ENCODE measurements around the gene VEGFA.

- TF ChIP-seq POLR2A (IDR thresholded peaks at IDR 0.05; ENCODE audit: low read depth, low read length) (no peak), SPI1 (IDR thresholded peaks at IDR 0.05; ENCODE audit: low read depth, low read length) (peak; percentile 42; the same call in 1 of the 2 replicates), POLR2AphosphoS5 (IDR thresholded peaks at IDR 0.05; ENCODE audit: low read depth, low read length) (no peak), TAF1 (IDR thresholded peaks at IDR 0.05; ENCODE audit: low read depth, low read length) (no peak), PAX5 (IDR thresholded peaks at IDR 0.05; ENCODE audit: insufficient read depth, low read length, severe bottlenecking) (no peak), POU2F2 (IDR thresholded peaks at IDR 0.05; ENCODE audit: low read depth, low read length) (no peak)
These were observed 6.9 kb upstream of the VEGFA start for GRCh38 chr6:43762966-43763695.

Data from GM12891 (cell line).